Vagina (tissue), 2 donors: Measurements from ENCODE around the gene NLGN4Y.

Source experiments
- POLR2A ChIP-seq, 2 donors: fragments of 450-650 bp; IDR thresholded peaks; one replicate each; pipeline ENCODE4 v1.6.1; 2017; ENCODE audit warnings: antibody characterized with exemption in 2 of 2, mild to moderate bottlenecking in 2 of 2, moderate library complexity in 2 of 2
- POLR2AphosphoS5 ChIP-seq, 2 donors: sonication (generic); formaldehyde crosslinking; IDR thresholded peaks; one replicate each; pipeline ENCODE4 v1.9.0; 2017; ENCODE audit warnings: antibody characterized with exemption in 2 of 2, mild to moderate bottlenecking in 2 of 2, low read depth in 1 of 2; ENCODE audit not compliant: insufficient read depth in 1 of 2
- TF ChIP-seq, protein P1 (sequence below), 3 experiments: fragments of 450-650 bp in 2 of 3; fragments of 200-600 bp in 1 of 3; sonication (generic) in 1 of 3; IDR thresholded peaks; one replicate each; pipeline ENCODE4 v1.5.1; 2017 to 2019; ENCODE audit warnings: antibody characterized with exemption in 3 of 3, mild to moderate bottlenecking in 2 of 3, moderate library complexity in 2 of 3

DNA sequence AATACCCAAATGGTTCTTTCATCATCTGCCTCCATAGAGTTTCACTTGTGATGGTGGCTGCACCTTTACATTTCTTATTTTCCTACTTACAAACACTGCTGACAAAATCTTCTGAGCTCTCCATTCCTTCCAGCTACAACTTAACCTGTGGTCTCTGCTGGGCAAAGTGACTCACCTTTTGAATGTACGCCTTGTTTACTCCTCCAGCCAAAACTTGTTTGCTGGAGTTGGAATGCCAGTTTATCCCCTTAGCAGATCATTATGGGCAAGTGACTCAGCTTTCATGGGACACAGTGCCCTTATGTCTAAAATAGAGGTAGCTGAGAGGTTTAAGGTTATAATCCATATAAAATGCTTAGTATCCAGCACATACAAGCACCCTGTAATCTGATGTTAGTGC lies 107.3 kb downstream of the NLGN4Y start:
- TF ChIP-seq, protein P1, sequence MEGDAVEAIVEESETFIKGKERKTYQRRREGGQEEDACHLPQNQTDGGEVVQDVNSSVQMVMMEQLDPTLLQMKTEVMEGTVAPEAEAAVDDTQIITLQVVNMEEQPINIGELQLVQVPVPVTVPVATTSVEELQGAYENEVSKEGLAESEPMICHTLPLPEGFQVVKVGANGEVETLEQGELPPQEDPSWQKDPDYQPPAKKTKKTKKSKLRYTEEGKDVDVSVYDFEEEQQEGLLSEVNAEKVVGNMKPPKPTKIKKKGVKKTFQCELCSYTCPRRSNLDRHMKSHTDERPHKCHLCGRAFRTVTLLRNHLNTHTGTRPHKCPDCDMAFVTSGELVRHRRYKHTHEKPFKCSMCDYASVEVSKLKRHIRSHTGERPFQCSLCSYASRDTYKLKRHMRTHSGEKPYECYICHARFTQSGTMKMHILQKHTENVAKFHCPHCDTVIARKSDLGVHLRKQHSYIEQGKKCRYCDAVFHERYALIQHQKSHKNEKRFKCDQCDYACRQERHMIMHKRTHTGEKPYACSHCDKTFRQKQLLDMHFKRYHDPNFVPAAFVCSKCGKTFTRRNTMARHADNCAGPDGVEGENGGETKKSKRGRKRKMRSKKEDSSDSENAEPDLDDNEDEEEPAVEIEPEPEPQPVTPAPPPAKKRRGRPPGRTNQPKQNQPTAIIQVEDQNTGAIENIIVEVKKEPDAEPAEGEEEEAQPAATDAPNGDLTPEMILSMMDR (IDR thresholded peaks at IDR 0.05), result no peak
- TF ChIP-seq POLR2AphosphoS5 (IDR thresholded peaks at IDR 0.05; ENCODE audit: insufficient read depth in 1 of 2, low read depth in 1 of 2) (no peak), POLR2A (IDR thresholded peaks at IDR 0.05) (no peak)
